Measurements from ENCODE around the gene LBHD1.
"Not testable (repeated sequence)": the region's sequence is repeated elsewhere in the genome, so short reads cannot be mapped to it uniquely, and the experiment has no call there.

Gene LBHD1

GRCh38 chr11:62706850-62707247 lies 34.8 kb upstream of the LBHD1 start:
- TF ChIP-seq ZNF274 (IDR thresholded peaks at IDR 0.05; ENCODE audit: low read depth, low read length), result no peak
- H3K4me3 ChIP-seq (ENCODE audit: low read length), result peak overlapping the region; percentile 37; the same call in 1 of the 2 replicates

- H3K4me3 ChIP-seq (ENCODE audit: low read length), result peak overlapping the region; percentile 68
- no peak for TF ChIP-seq ZNF274 (IDR thresholded peaks at IDR 0.05; ENCODE audit: low read depth, low read length)
These were observed 34.1 kb upstream of the LBHD1 start for GRCh38 chr11:62705880-62706849.

GRCh38 chr11:62705413-62705812 lies 33.3 kb upstream of the LBHD1 start:
- TF ChIP-seq ZNF274 (IDR thresholded peaks at IDR 0.05; ENCODE audit: low read depth, low read length), result no peak
- H3K4me3 ChIP-seq (ENCODE audit: low read length), result peak overlapping the region; percentile 68

GRCh38 chr11:62703921-62704320 lies 31.9 kb upstream of the LBHD1 start:
- not testable (repeated sequence) for H3K4me3 ChIP-seq (ENCODE audit: low read length)

GRCh38 chr11:62702246-62702645 lies 30.2 kb upstream of the LBHD1 start:
- TF ChIP-seq ZNF274 (IDR thresholded peaks at IDR 0.05; ENCODE audit: low read depth, low read length), result no peak
- H3K4me3 ChIP-seq (ENCODE audit: low read length), result no peak overlapping the region

GRCh38 chr11:62694455-62695167 lies 22.5 kb upstream of the LBHD1 start:
- no peak overlapping the region for H3K4me3 ChIP-seq (ENCODE audit: low read length)
- TF ChIP-seq ZNF274 (IDR thresholded peaks at IDR 0.05; ENCODE audit: low read depth, low read length), result no peak

- not testable (repeated sequence) for H3K4me3 ChIP-seq (ENCODE audit: low read length)
These were observed 21.6 kb upstream of the LBHD1 start for GRCh38 chr11:62693624-62694023.

- no peak within 1 kb of the TSS for H3K4me3 ChIP-seq (ENCODE audit: low read length)
- TF ChIP-seq ZNF274 (IDR thresholded peaks at IDR 0.05; ENCODE audit: low read depth, low read length), result no peak
These were observed 17.5 kb upstream of the LBHD1 start, which contains the start of gene LRRN4CL for GRCh38 chr11:62689421-62690183. Gene LRRN4CL, minus strand, starts transcription at chr11:62689530. Its CDS starts 1,022 bp downstream, at chr11:62688508.

GRCh38 chr11:62688491-62688890 lies 16.4 kb upstream of the LBHD1 start:
- no peak for TF ChIP-seq ZNF274 (IDR thresholded peaks at IDR 0.05; ENCODE audit: low read depth, low read length)
- H3K4me3 ChIP-seq (ENCODE audit: low read length), result no peak overlapping the region

- TF ChIP-seq ZNF274 (IDR thresholded peaks at IDR 0.05; ENCODE audit: low read depth, low read length), result no peak
- no peak overlapping the region for H3K4me3 ChIP-seq (ENCODE audit: low read length)
These were observed 15.7 kb upstream of the LBHD1 start for GRCh38 chr11:62687508-62688396.

GRCh38 chr11:62682518-62682917 lies 10.5 kb upstream of the LBHD1 start:
- no peak overlapping the region for H3K4me3 ChIP-seq (ENCODE audit: low read length)
- TF ChIP-seq ZNF274 (IDR thresholded peaks at IDR 0.05; ENCODE audit: low read depth, low read length), result no peak

- no peak overlapping the region for H3K4me3 ChIP-seq (ENCODE audit: low read length)
- no peak for TF ChIP-seq ZNF274 (IDR thresholded peaks at IDR 0.05; ENCODE audit: low read depth, low read length)
These were observed 8.8 kb upstream of the LBHD1 start for GRCh38 chr11:62680825-62681240.
